Measurements from ENCODE around the gene PTGDS.
A peak's percentile ranks its signal among the peaks of the same experiment; 100 is the strongest.

The PTGDS gene

GRCh38 chr9:136958473-136958872 lies 18.8 kb upstream of the PTGDS start:
- Mint-ChIP-seq H3K4me1 (ENCODE audit: low read depth) (peaks cover 8% of the 10 kb centered on the region), H3K27me3 (ENCODE audit: low read depth) (no peaks in the 10 kb centered on the region), H3K4me3 (no peak overlapping the region), H3K9me3 (peaks cover 9% of the 10 kb centered on the region), H3K36me3 (ENCODE audit: low read depth) (no peaks in the 10 kb centered on the region), H3K27ac (no peak overlapping the region)
- no peak for DNase-seq (ENCODE audit: low spot score)

- peaks cover 8% of the 10 kb centered on the region for H3K4me1 Mint-ChIP-seq (ENCODE audit: low read depth)
- H3K9me3 Mint-ChIP-seq = peaks cover 9% of the 10 kb centered on the region
- H3K4me3 Mint-ChIP-seq = no peak overlapping the region
- H3K36me3 Mint-ChIP-seq (ENCODE audit: low read depth) = no peaks in the 10 kb centered on the region
- H3K27ac Mint-ChIP-seq = no peak overlapping the region
- no peak for DNase-seq (ENCODE audit: low spot score)
- no peaks in the 10 kb centered on the region for H3K27me3 Mint-ChIP-seq (ENCODE audit: low read depth)
Observed at GRCh38 chr9:136958898-136959850, 18.1 kb upstream of the PTGDS start.

GRCh38 chr9:136960212-136960937 lies 16.9 kb upstream of the PTGDS start:
- peaks cover 9% of the 10 kb centered on the region for H3K9me3 Mint-ChIP-seq
- no peak for DNase-seq (ENCODE audit: low spot score)
- no peaks in the 10 kb centered on the region for H3K36me3 Mint-ChIP-seq (ENCODE audit: low read depth)
- H3K4me1 Mint-ChIP-seq (ENCODE audit: low read depth) = peaks cover 14% of the 10 kb centered on the region
- H3K4me3 Mint-ChIP-seq = peak overlapping the region; percentile 59
- H3K27me3 Mint-ChIP-seq (ENCODE audit: low read depth) = no peaks in the 10 kb centered on the region
- peak overlapping the region; percentile 84 for H3K27ac Mint-ChIP-seq

- peaks cover 3% of the 10 kb centered on the region for H3K27me3 Mint-ChIP-seq (ENCODE audit: low read depth)
- H3K36me3 Mint-ChIP-seq (ENCODE audit: low read depth) = no peaks in the 10 kb centered on the region
- peaks cover 18% of the 10 kb centered on the region for H3K4me1 Mint-ChIP-seq (ENCODE audit: low read depth)
- no peak for DNase-seq (ENCODE audit: low spot score)
- H3K4me3 Mint-ChIP-seq = no peak overlapping the region
- peaks cover 9% of the 10 kb centered on the region for H3K9me3 Mint-ChIP-seq
- no peak overlapping the region for H3K27ac Mint-ChIP-seq
Observed at GRCh38 chr9:136960938-136961275, 16.4 kb upstream of the PTGDS start.

- H3K9me3 Mint-ChIP-seq = peaks cover 4% of the 10 kb centered on the region
- peaks cover 23% of the 10 kb centered on the region for H3K4me1 Mint-ChIP-seq (ENCODE audit: low read depth)
- no peak overlapping the region for H3K4me3 Mint-ChIP-seq
- no peak for DNase-seq (ENCODE audit: low spot score)
- H3K27ac Mint-ChIP-seq = no peak overlapping the region
- H3K27me3 Mint-ChIP-seq (ENCODE audit: low read depth) = peaks cover 5% of the 10 kb centered on the region
- H3K36me3 Mint-ChIP-seq (ENCODE audit: low read depth) = no peaks in the 10 kb centered on the region
Observed at GRCh38 chr9:136961279-136962065, 15.8 kb upstream of the PTGDS start.

GRCh38 chr9:136962163-136962562 lies 15.1 kb upstream of the PTGDS start:
- H3K4me1 Mint-ChIP-seq (ENCODE audit: low read depth) = peaks cover 23% of the 10 kb centered on the region
- no peak for DNase-seq (ENCODE audit: low spot score)
- H3K9me3 Mint-ChIP-seq = no peaks in the 10 kb centered on the region
- peaks cover 5% of the 10 kb centered on the region for H3K27me3 Mint-ChIP-seq (ENCODE audit: low read depth)
- H3K27ac Mint-ChIP-seq = no peak overlapping the region
- H3K4me3 Mint-ChIP-seq = no peak overlapping the region
- H3K36me3 Mint-ChIP-seq (ENCODE audit: low read depth) = no peaks in the 10 kb centered on the region

- H3K4me1 Mint-ChIP-seq (ENCODE audit: low read depth) = peaks cover 23% of the 10 kb centered on the region
- no peak for DNase-seq (ENCODE audit: low spot score)
- no peaks in the 10 kb centered on the region for H3K36me3 Mint-ChIP-seq (ENCODE audit: low read depth)
- peak overlapping the region; percentile 27 for H3K27ac Mint-ChIP-seq
- H3K9me3 Mint-ChIP-seq = no peaks in the 10 kb centered on the region
- H3K4me3 Mint-ChIP-seq = no peak overlapping the region
- H3K27me3 Mint-ChIP-seq (ENCODE audit: low read depth) = peaks cover 5% of the 10 kb centered on the region
Observed at GRCh38 chr9:136962701-136963248, 14.5 kb upstream of the PTGDS start.

GRCh38 chr9:136963341-136963740 lies 14.0 kb upstream of the PTGDS start:
- Mint-ChIP-seq H3K4me1 (ENCODE audit: low read depth) (peaks cover 23% of the 10 kb centered on the region), H3K9me3 (no peaks in the 10 kb centered on the region), H3K27me3 (ENCODE audit: low read depth) (peaks cover 5% of the 10 kb centered on the region), H3K4me3 (no peak overlapping the region), H3K36me3 (ENCODE audit: low read depth) (no peaks in the 10 kb centered on the region), H3K27ac (peak overlapping the region; percentile 27)
- no peak for DNase-seq (ENCODE audit: low spot score)

GRCh38 chr9:136963751-136964150 lies 13.6 kb upstream of the PTGDS start:
- DNase-seq (ENCODE audit: low spot score) = no peak

GRCh38 chr9:136964171-136964689 lies 13.1 kb upstream of the PTGDS start:
- Mint-ChIP-seq H3K27me3 (ENCODE audit: low read depth) (peaks cover 5% of the 10 kb centered on the region), H3K4me3 (no peak overlapping the region), H3K36me3 (ENCODE audit: low read depth) (no peaks in the 10 kb centered on the region), H3K9me3 (no peaks in the 10 kb centered on the region), H3K4me1 (ENCODE audit: low read depth) (peaks cover 23% of the 10 kb centered on the region), H3K27ac (peak overlapping the region; percentile 15)
- no peak for DNase-seq (ENCODE audit: low spot score)

More at GRCh38 chr9:136963751-136964150, 13.6 kb upstream of the PTGDS start:
- Mint-ChIP-seq H3K36me3 (ENCODE audit: low read depth) (no peaks in the 10 kb centered on the region), H3K4me3 (no peak overlapping the region), H3K4me1 (ENCODE audit: low read depth) (peaks cover 23% of the 10 kb centered on the region), H3K27ac (no peak overlapping the region), H3K9me3 (no peaks in the 10 kb centered on the region), H3K27me3 (ENCODE audit: low read depth) (peaks cover 5% of the 10 kb centered on the region)

- DNase-seq (ENCODE audit: low spot score) = no peak
- Mint-ChIP-seq H3K27ac (no peak overlapping the region), H3K4me1 (ENCODE audit: low read depth) (peaks cover 23% of the 10 kb centered on the region), H3K27me3 (ENCODE audit: low read depth) (peaks cover 5% of the 10 kb centered on the region), H3K9me3 (no peaks in the 10 kb centered on the region), H3K4me3 (no peak overlapping the region), H3K36me3 (ENCODE audit: low read depth) (no peaks in the 10 kb centered on the region)
Observed at GRCh38 chr9:136964833-136965422, 12.4 kb upstream of the PTGDS start.

GRCh38 chr9:136965771-136966484 lies 11.4 kb upstream of the PTGDS start:
- DNase-seq (ENCODE audit: low spot score) = no peak
- Mint-ChIP-seq H3K4me1 (ENCODE audit: low read depth) (peaks cover 21% of the 10 kb centered on the region), H3K9me3 (no peaks in the 10 kb centered on the region), H3K36me3 (ENCODE audit: low read depth) (no peaks in the 10 kb centered on the region), H3K4me3 (peak overlapping the region; percentile 83), H3K27ac (peak overlapping the region; percentile 91), H3K27me3 (ENCODE audit: low read depth) (peaks cover 5% of the 10 kb centered on the region)
